ENCODE data around the gene RPTOR. TPM values are rescaled to one million over a fixed set of nuclear protein-coding genes. Genes with fewer than 3 reads are reported as not detected.

RPTOR gene
- polyA plus RNA-seq, 12 donors: 16.0 to 34.1 (median 21.6) TPM; not detected in 1

GRCh38 chr17:80992077-80992947 is 447.7 kb downstream of the RPTOR start:
- no peak for DNase-seq

GRCh38 chr17:80992948-80993624 is 448.4 kb downstream of the RPTOR start:
- no peak for DNase-seq

- DNase-seq: no peak
These were observed 450.5 kb downstream of the RPTOR start for GRCh38 chr17:80995131-80995530.

GRCh38 chr17:80996422-80997305 is 452.0 kb downstream of the RPTOR start:
- DNase-seq: no peak

- no peak for DNase-seq
These were observed 452.9 kb downstream of the RPTOR start for GRCh38 chr17:80997424-80998117.

- DNase-seq: no peak
These were observed 453.6 kb downstream of the RPTOR start for GRCh38 chr17:80998118-80998747.

- no peak for DNase-seq
These were observed 454.3 kb downstream of the RPTOR start for GRCh38 chr17:80998748-80999535.

GRCh38 chr17:80999536-81000333 is 455.1 kb downstream of the RPTOR start:
- no peak for DNase-seq

GRCh38 chr17:81000334-81000630 is 455.6 kb downstream of the RPTOR start:
- DNase-seq: no peak

- DNase-seq: no peak
These were observed 456.2 kb downstream of the RPTOR start for GRCh38 chr17:81000631-81001357.

- no peak for DNase-seq
These were observed 457.4 kb downstream of the RPTOR start for GRCh38 chr17:81002013-81002384.

GRCh38 chr17:81002409-81003361 is 458.0 kb downstream of the RPTOR start:
- no peak for DNase-seq

- no peak for DNase-seq
These were observed 459.3 kb downstream of the RPTOR start for GRCh38 chr17:81003711-81004475.

- DNase-seq: no peak
These were observed 462.3 kb downstream of the RPTOR start for GRCh38 chr17:81006891-81007290.

- no peak for DNase-seq
These were observed 463.5 kb downstream of the RPTOR start for GRCh38 chr17:81008140-81008539.

- DNase-seq: no peak
These were observed 464.5 kb downstream of the RPTOR start for GRCh38 chr17:81009136-81009535.

GRCh38 chr17:81010935-81011334 is 466.3 kb downstream of the RPTOR start:
- no peak for DNase-seq

Measured in muscle of arm (tissue), 12 donors.